HG03575 (cell line): ENCODE data around the gene FUZ.
"Not testable (repeated sequence)": the region's sequence is repeated elsewhere in the genome, so short reads cannot be mapped to it uniquely, and the experiment has no call there.

ENCODE experiments used
- ATAC-seq: cut with Tn5 transposase; IDR thresholded peaks from one replicate; pipeline ENCODE4 v1.9.1; 2021; ENCODE audit not compliant: unreplicated experiment, insufficient number of reproducible peaks, low FRiP score; ENCODE audit errors: extremely low read depth

The FUZ gene

GRCh38 chr19:49836176-49837008 lies 23.3 kb upstream of the FUZ start:
- no peak for ATAC-seq

- ATAC-seq, result no peak
Observed at GRCh38 chr19:49835562-49835961, 22.5 kb upstream of the FUZ start.

GRCh38 chr19:49833599-49833998 lies 20.5 kb upstream of the FUZ start:
- no peak for ATAC-seq

GRCh38 chr19:49832556-49832955 lies 19.5 kb upstream of the FUZ start:
- no peak for ATAC-seq

GRCh38 chr19:49831592-49831991 lies 18.5 kb upstream of the FUZ start:
- no peak for ATAC-seq

- no peak for ATAC-seq
Observed at GRCh38 chr19:49830766-49831165, 17.7 kb upstream of the FUZ start.

- ATAC-seq, result no peak
Observed at GRCh38 chr19:49829721-49830120, 16.6 kb upstream of the FUZ start.

- no peak for ATAC-seq
Observed at GRCh38 chr19:49829200-49829599, 16.1 kb upstream of the FUZ start.

GRCh38 chr19:49827034-49827433 lies 13.9 kb upstream of the FUZ start:
- no peak for ATAC-seq

- no peak for ATAC-seq
Observed at GRCh38 chr19:49824662-49825061, 11.6 kb upstream of the FUZ start.

GRCh38 chr19:49823472-49823871 lies 10.4 kb upstream of the FUZ start:
- no peak for ATAC-seq

- no peak for ATAC-seq
Observed at GRCh38 chr19:49820125-49820524, 7.0 kb upstream of the FUZ start.

- ATAC-seq, result not testable (repeated sequence)
Observed at GRCh38 chr19:49819452-49820115, 6.5 kb upstream of the FUZ start.

GRCh38 chr19:49818649-49819370 lies 5.7 kb upstream of the FUZ start:
- no peak for ATAC-seq

- no peak for ATAC-seq
Observed at GRCh38 chr19:49817964-49818648, 5.0 kb upstream of the FUZ start, which contains the start of gene MED25. TSS of gene MED25 (plus strand) at chr19:49818289. CDS start at chr19:49818342, 53 bp downstream.

GRCh38 chr19:49816590-49816989 lies 3.5 kb upstream of the FUZ start:
- no peak for ATAC-seq

GRCh38 chr19:49814010-49814409 lies 918 bp upstream of the FUZ start:
- no peak for ATAC-seq

- ATAC-seq, result no peak
Observed at GRCh38 chr19:49812452-49812996, 568 bp downstream of the FUZ start.

- ATAC-seq, result no peak
Observed at GRCh38 chr19:49811328-49811727, 1.8 kb downstream of the FUZ start.
